HepG2 (cell line): Measurements from ENCODE around the gene LRIG1. TPM values are rescaled to one million over a fixed set of nuclear protein-coding genes. Genes with fewer than 3 reads are reported as not detected.

Experiments
- ARNT2 ChIP-seq: sonication (generic); formaldehyde crosslinking; IDR thresholded peaks from 2 replicates; pipeline ENCODE4 v1.8.0; 2022; ENCODE audit warnings: mild to moderate bottlenecking, low read depth, missing genetic modification reagents, moderate library complexity
- BATF2 ChIP-seq: sonication (generic); formaldehyde crosslinking; IDR thresholded peaks from 2 replicates; pipeline ENCODE4 v1.8.0; 2022; ENCODE audit warnings: mild to moderate bottlenecking, missing genetic modification reagents, moderate library complexity
- BRF2 ChIP-seq: sonication (generic); formaldehyde crosslinking; IDR thresholded peaks from 2 replicates; pipeline ENCODE4 v1.8.1; 2022; ENCODE audit warnings: mild to moderate bottlenecking, missing genetic modification reagents
- FOXC1 ChIP-seq: sonication (generic); formaldehyde crosslinking; IDR thresholded peaks from 2 replicates; pipeline ENCODE4 v1.8.0; 2022; ENCODE audit warnings: mild to moderate bottlenecking, missing genetic modification reagents, borderline replicate concordance
- HOXD1 ChIP-seq: sonication (generic); formaldehyde crosslinking; IDR thresholded peaks from 2 replicates; pipeline ENCODE4 v1.5.0; 2020; ENCODE audit warnings: missing genetic modification reagents
- IRX3 ChIP-seq: sonication (generic); formaldehyde crosslinking; IDR thresholded peaks from 2 replicates; pipeline ENCODE4 v1.8.1; 2023; ENCODE audit warnings: mild to moderate bottlenecking, low read depth, missing genetic modification reagents, borderline replicate concordance
- NFE2L1 ChIP-seq: sonication (generic); formaldehyde crosslinking; IDR thresholded peaks from 2 replicates; pipeline ENCODE4 v1.4.0; 2020; ENCODE audit warnings: missing genetic modification reagents, mild to moderate bottlenecking, borderline replicate concordance
- NR0B2 ChIP-seq: sonication (generic); formaldehyde crosslinking; IDR thresholded peaks from 2 replicates; pipeline ENCODE4 v1.4.0; 2020; ENCODE audit warnings: mild to moderate bottlenecking, missing genetic modification reagents
- REST ChIP-seq, 2 experiments: IDR thresholded peaks; 2 replicates each; pipeline ENCODE4 v1.6.1; 2011 to 2012; ENCODE audit warnings: low read length in 2 of 2, borderline replicate concordance in 1 of 2, low read depth in 1 of 2, mild to moderate bottlenecking in 1 of 2, moderate library complexity in 1 of 2
- RFXANK ChIP-seq: IDR thresholded peaks from 2 replicates; pipeline ENCODE4 v1.6.1; 2016
- SIX4 ChIP-seq: sonication (generic); formaldehyde crosslinking; IDR thresholded peaks from 2 replicates; pipeline ENCODE4 v1.4.0; 2020; ENCODE audit warnings: missing genetic modification reagents
- SKI ChIP-seq: fragments of 450-650 bp; IDR thresholded peaks from one replicate; pipeline ENCODE4 v1.6.1; 2018; ENCODE audit warnings: mild to moderate bottlenecking; ENCODE audit not compliant: partially characterized antibody
- SNRNP70 ChIP-seq: fragments of 200-400 bp; formaldehyde crosslinking; IDR thresholded peaks from 2 replicates; pipeline ENCODE4 v1.6.1; 2017; ENCODE audit warnings: mild to moderate bottlenecking, low read depth, low read length, moderate library complexity
- SP5 ChIP-seq: IDR thresholded peaks from 2 replicates; pipeline ENCODE4 v1.6.1; 2016; ENCODE audit warnings: low read depth, borderline replicate concordance
- ZNF12 ChIP-seq: sonication (generic); formaldehyde crosslinking; IDR thresholded peaks from 2 replicates; pipeline ENCODE4 v1.5.0; 2020; ENCODE audit warnings: missing genetic modification reagents
- ZNF383 ChIP-seq: sonication (generic); formaldehyde crosslinking; IDR thresholded peaks from 2 replicates; pipeline ENCODE4 v1.4.0; 2020; ENCODE audit warnings: missing genetic modification reagents, mild to moderate bottlenecking, borderline replicate concordance
- ZNF484 ChIP-seq: sonication (generic); formaldehyde crosslinking; IDR thresholded peaks from 2 replicates; pipeline ENCODE4 v1.5.1; 2020; ENCODE audit warnings: mild to moderate bottlenecking, low read depth, missing genetic modification reagents, borderline replicate concordance
- ZNF570 ChIP-seq: sonication (generic); formaldehyde crosslinking; IDR thresholded peaks from 2 replicates; pipeline ENCODE4 v1.4.0; 2020; ENCODE audit warnings: mild to moderate bottlenecking, missing genetic modification reagents, borderline replicate concordance
- ZNF629 ChIP-seq: sonication (generic); formaldehyde crosslinking; conservative IDR thresholded peaks from 2 replicates; pipeline ENCODE4 v1.5.0; 2020; ENCODE audit warnings: missing genetic modification reagents
- ZNF7 ChIP-seq: IDR thresholded peaks from 2 replicates; pipeline ENCODE4 v1.6.1; 2016; ENCODE audit warnings: missing biosample characterization, missing genetic modification reagents
- ZNF766 ChIP-seq: sonication (generic); formaldehyde crosslinking; IDR thresholded peaks from 2 replicates; pipeline ENCODE4 v1.5.0; 2020; ENCODE audit warnings: missing genetic modification reagents, borderline replicate concordance
- ZNF773 ChIP-seq: sonication (generic); formaldehyde crosslinking; IDR thresholded peaks from 2 replicates; pipeline ENCODE4 v1.4.0; 2020; ENCODE audit warnings: missing genetic modification reagents, borderline replicate concordance
- ZNF780A ChIP-seq: sonication (generic); formaldehyde crosslinking; IDR thresholded peaks from 2 replicates; pipeline ENCODE4 v1.8.0; 2022; ENCODE audit warnings: mild to moderate bottlenecking, missing genetic modification reagents, moderate library complexity
- polyA plus RNA-seq, 8 experiments: library from polyadenylated mRNA; depleted of rRNA in 3 of 8; stranded (reverse) in 7 of 8; unstranded in 1 of 8; fragments of >200 nt; fragmentation: Illumina TruSeq in 4 of 8; extraction: Trizol in 4 of 8; gene quantifications; 2 replicates each; pipeline versions ENCODE4 v1.2.1 to v1.2.3, GENCODE V29; 2011 to 2016; ENCODE audit warnings: low read depth in 4 of 8, missing spikeins in 1 of 8, mixed read lengths in 1 of 8; ENCODE audit not compliant: insufficient read depth in 1 of 8
- total RNA-seq, 5 experiments: library from RNA; depleted of rRNA; stranded (reverse); fragments of >200 nt; fragmentation: Illumina TruSeq; extraction: Trizol; gene quantifications; 2 replicates each; pipeline ENCODE4 v1.2.3, GENCODE V29; 2016; ENCODE audit warnings: low read depth in 1 of 5

LRIG1 gene
- total and polyA plus RNA-seq, 2 of the 13 experiments (the other 11 are each of a cell fraction or from before 2014, with no cell fraction given) = 17.8 to 24.8 TPM

- TF ChIP-seq ZNF570 = no peak
- TF ChIP-seq BRF2 = peak; percentile 58; the same call in 1 of the 2 replicates
- TF ChIP-seq ZNF7 (CRISPR knock-in tag) = no peak
- TF ChIP-seq ZNF780A = peak; percentile 47; the same call in 1 of the 2 replicates
- no peak for TF ChIP-seq NFE2L1 (CRISPR knock-in tag)
- no peak for TF ChIP-seq SNRNP70
- 0 out of 2 replicates have a peak, but pooled peaks have one; percentile 31 for TF ChIP-seq FOXC1 (CRISPR knock-in tag)
- TF ChIP-seq ZNF383 (CRISPR knock-in tag) = no peak
- peak; percentile 96 for TF ChIP-seq SP5 (CRISPR knock-in tag)
- no peak for TF ChIP-seq IRX3
- TF ChIP-seq SKI = peak; percentile 73
- TF ChIP-seq RFXANK = peak; percentile 39; the same call in 1 of the 2 replicates
- TF ChIP-seq ZNF629 = peak; percentile 26; the same call in 1 of the 2 replicates
- peak; percentile 22; the same call in 1 of the 2 replicates for TF ChIP-seq ZNF766 (CRISPR knock-in tag)
- no peak for TF ChIP-seq ZNF773 (CRISPR knock-in tag)
- peak; percentile 97 for TF ChIP-seq HOXD1 (CRISPR knock-in tag)
- TF ChIP-seq BATF2 (CRISPR knock-in tag) = no peak
- peak; percentile 81 for TF ChIP-seq ZNF12 (CRISPR knock-in tag)
- TF ChIP-seq NR0B2 (CRISPR knock-in tag) = no peak
- TF ChIP-seq REST (IDR thresholded peaks at IDR 0.05; ENCODE audit: borderline replicate concordance in 1 of 2, low read depth in 1 of 2, low read length in 2 of 2) = peak in 1 of 2 experiments; percentile 75; a peak in 1 of 4 replicates
- peak; percentile 89 for TF ChIP-seq SIX4 (CRISPR knock-in tag)
- no peak for TF ChIP-seq ARNT2 (CRISPR knock-in tag)
- TF ChIP-seq ZNF484 (CRISPR knock-in tag) = no peak
Measured at GRCh38 chr3:66481071-66482017, 19.5 kb downstream of the LRIG1 start (continued).
